GM12878 (cell line): ENCODE results near the gene DLG2. TPM values are rescaled to one million over a fixed set of nuclear protein-coding genes. Genes with fewer than 3 reads are reported as not detected.

Experiments
- ATAC-seq: fragments of 200-7000 bp; cut with Tn5 transposase; 3 replicates; pipeline ENCODE4 v1.9.1; 2020; ENCODE audit warnings: mild to moderate bottlenecking, moderate library complexity
- BruUV-seq: library from RNA; stranded (reverse); fragments of 400-500 nt; replicated peaks from 2 replicates; lab custom pipeline; 2021; lab: Mats Ljungman, UMichigan
- CTCF ChIA-PET: fragments of 300-600 bp; sonication (Branson Sonifier 250); formaldehyde crosslinking; extraction: SDS; loops from one replicate; lab custom pipeline; 2021; ENCODE audit warnings: inconsistent platforms; lab: Yijun Ruan, JAX
- POLR2A ChIA-PET: fragments of 350-600 bp; formaldehyde crosslinking; extraction: SDS; loops from one replicate; lab custom pipeline; 2021; ENCODE audit warnings: inconsistent platforms; lab: Charles Lee
- RAD21 ChIA-PET: fragments of 300-600 bp; sonication (Branson Sonifier 250); formaldehyde crosslinking; loops from one replicate; lab custom pipeline; 2023; ENCODE audit warnings: antibody characterized with exemption; ENCODE audit not compliant: unreplicated experiment; lab: Charles Lee
- SMC1A ChIA-PET: fragments of 300-600 bp; sonication (Branson Sonifier 250); formaldehyde crosslinking; loops from one replicate; lab custom pipeline; 2023; ENCODE audit not compliant: unreplicated experiment, uncharacterized antibody; lab: Charles Lee
- DNase-seq: peaks from one replicate; pipeline ENCODE4 v3.0.0-alpha.2; 2011; ENCODE audit warnings: low read depth, low spot score
- FAIRE-seq: peaks from 3 replicates; lab custom pipeline; 2011; peaks lifted over from hg19 to GRCh38; lab: Jason Lieb, UNC
- H2AFZ ChIP-seq: 2 replicates; pipeline ENCODE4 v1.6.0; 2011; ENCODE audit warnings: low read depth, low read length, control low read depth; ENCODE audit not compliant: control insufficient read depth
- H3K27ac ChIP-seq: 2 replicates; pipeline ENCODE4 v1.5.1; 2011; ENCODE audit warnings: control low read depth; ENCODE audit not compliant: control insufficient read depth, insufficient read depth
- H3K27me3 ChIP-seq, 2 experiments: replicated peaks in 1 of 2; 2 replicates each; pipeline versions ENCODE4 v1.6.0 to v1.6.1; 2011; ENCODE audit warnings: low read length in 1 of 2; ENCODE audit not compliant: control insufficient read depth in 2 of 2, insufficient read depth in 2 of 2
- H3K36me3 ChIP-seq, 2 experiments: 2 replicates each; pipeline ENCODE4 v1.5.1; 2011; ENCODE audit warnings: low read length in 1 of 2; ENCODE audit not compliant: control insufficient read depth in 2 of 2, insufficient read depth in 2 of 2
- H3K4me1 ChIP-seq: 2 replicates; pipeline ENCODE4 v1.6.1; 2011; ENCODE audit warnings: mild to moderate bottlenecking, low read length, moderate library complexity, mixed read lengths; ENCODE audit not compliant: control insufficient read depth, insufficient read depth
- H3K4me2 ChIP-seq: 2 replicates; pipeline ENCODE4 v1.6.0; 2011; ENCODE audit warnings: control low read depth; ENCODE audit not compliant: control insufficient read depth, insufficient read depth
- H3K4me3 ChIP-seq: fragments of 200-600 bp; sonication (generic); 2 replicates; pipeline ENCODE4 v1.5.1; 2016
- H3K79me2 ChIP-seq: 2 replicates; pipeline ENCODE4 v1.6.0; 2011; ENCODE audit warnings: low read length; ENCODE audit not compliant: control insufficient read depth, insufficient read depth
- H3K9ac ChIP-seq: 2 replicates; pipeline ENCODE4 v1.8.0; 2011; ENCODE audit warnings: low read length, control low read depth, mixed read lengths; ENCODE audit not compliant: control insufficient read depth, insufficient read depth
- H3K9me3 ChIP-seq: replicated peaks from 3 replicates; pipeline ENCODE4 v1.5.1; 2011; ENCODE audit warnings: mild to moderate bottlenecking, low read length; ENCODE audit not compliant: control insufficient read depth, insufficient read depth
- H4K20me1 ChIP-seq: 2 replicates; pipeline ENCODE4 v1.6.0; 2011; ENCODE audit not compliant: control insufficient read depth, insufficient read depth
- ASH2L ChIP-seq: fragments of 300-600, 200-600 bp; sonication (generic); IDR thresholded peaks from 2 replicates; pipeline ENCODE4 v1.6.1; 2017; ENCODE audit warnings: low read depth, mild to moderate bottlenecking, borderline replicate concordance
- BACH1 ChIP-seq: fragments of 450-650 bp; IDR thresholded peaks from 2 replicates; pipeline ENCODE4 v1.6.1; 2017; ENCODE audit warnings: mild to moderate bottlenecking, borderline replicate concordance
- BCL11A ChIP-seq: IDR thresholded peaks from 2 replicates; pipeline ENCODE4 v1.6.1; 2011; ENCODE audit warnings: low read depth, low read length
- CBX5 ChIP-seq: sonication (generic); IDR thresholded peaks from 2 replicates; pipeline ENCODE4 v1.6.1; 2016; ENCODE audit warnings: low read depth, moderate library complexity, mild to moderate bottlenecking, inconsistent platforms
- CHD1 ChIP-seq: IDR thresholded peaks from 2 replicates; pipeline ENCODE4 v1.6.1; 2012; ENCODE audit warnings: low read depth, low read length, improper control_type of control experiment
- CTCF ChIP-seq, 3 experiments: IDR thresholded peaks in 2 of 3; conservative IDR thresholded peaks in 1 of 3; 2 replicates each; pipeline ENCODE4 v1.5.1; 2011; ENCODE audit warnings: low read depth in 3 of 3, low read length in 3 of 3, mild to moderate bottlenecking in 3 of 3, control low read depth in 2 of 3, moderate library complexity in 2 of 3, inconsistent platforms in 1 of 3, mixed read lengths in 1 of 3; ENCODE audit not compliant: control insufficient read depth in 2 of 3, insufficient read depth in 1 of 3; ENCODE audit errors: extremely low read depth in 1 of 3
- EP300 ChIP-seq, 2 experiments: fragments of 150-350 bp in 1 of 2; IDR thresholded peaks; 2 replicates each; pipeline ENCODE4 v1.6.1; 2011 to 2012; ENCODE audit warnings: low read depth in 2 of 2, low read length in 2 of 2, borderline replicate concordance in 1 of 2, improper control_type of control experiment in 1 of 2, inconsistent platforms in 1 of 2; ENCODE audit not compliant: control insufficient read depth in 1 of 2
- ETV6 ChIP-seq, 2 experiments: fragments of 450-650 bp in 1 of 2; IDR thresholded peaks in 1 of 2; conservative IDR thresholded peaks in 1 of 2; 2 replicates each; pipeline ENCODE4 v1.6.1; 2014; ENCODE audit warnings: antibody characterized with exemption in 1 of 2, borderline replicate concordance in 1 of 2, low read depth in 1 of 2, mild to moderate bottlenecking in 1 of 2, moderate library complexity in 1 of 2
- GABPA ChIP-seq: IDR thresholded peaks from 2 replicates; pipeline ENCODE4 v1.6.1; 2014; ENCODE audit warnings: antibody characterized with exemption, low read depth, mild to moderate bottlenecking, inconsistent platforms
- IRF4 ChIP-seq: IDR thresholded peaks from 2 replicates; pipeline ENCODE4 v1.6.1; 2011; ENCODE audit warnings: low read depth, low read length
- KDM1A ChIP-seq: fragments of 200-600 bp; sonication (generic); IDR thresholded peaks from 2 replicates; pipeline ENCODE4 v1.6.1; 2016; ENCODE audit warnings: borderline replicate concordance
- MTA2 ChIP-seq: fragments of 450-650 bp; IDR thresholded peaks from 2 replicates; pipeline ENCODE4 v1.6.1; 2016; ENCODE audit warnings: low read depth, mild to moderate bottlenecking, moderate library complexity
- RAD21 ChIP-seq: IDR thresholded peaks from 2 replicates; pipeline ENCODE4 v1.6.1; 2011; ENCODE audit warnings: mild to moderate bottlenecking, low read depth, low read length, moderate library complexity; ENCODE audit not compliant: insufficient read depth
- RFX5 ChIP-seq: IDR thresholded peaks from 2 replicates; pipeline ENCODE4 v1.6.1; 2011; ENCODE audit warnings: low read depth, low read length, improper control_type of control experiment
- STAT3 ChIP-seq: IDR thresholded peaks from 2 replicates; pipeline ENCODE4 v1.6.1; 2011; ENCODE audit warnings: low read depth, low read length, improper control_type of control experiment
- USF2 ChIP-seq: IDR thresholded peaks from 2 replicates; pipeline ENCODE4 v1.6.1; 2011; ENCODE audit warnings: low read depth, low read length, improper control_type of control experiment, borderline replicate concordance
- YBX1 ChIP-seq: fragments of 450-650 bp; IDR thresholded peaks from 2 replicates; pipeline ENCODE4 v1.6.1; 2016; ENCODE audit warnings: antibody characterized with exemption
- ZNF24 ChIP-seq: fragments of 450-650 bp; IDR thresholded peaks from 2 replicates; pipeline ENCODE4 v1.6.1; 2017; ENCODE audit warnings: antibody characterized with exemption, mild to moderate bottlenecking
- WGBS: methylation state at CpG from one replicate; pipeline ENCODE4 v1.1.6; 2016; ENCODE audit warnings: low lambda C conversion rate; ENCODE audit not compliant: insufficient replicate concordance, insufficient coverage; ENCODE audit errors: missing lambda C conversion rate; 5-methylcytosine and 5-hydroxymethylcytosine counted together
- in situ Hi-C: fragments of 300-500 bp; cut with MboI; formaldehyde crosslinking; loops from 9 replicates; pipeline ENCODE4 v1.14.3; 2018; ENCODE audit warnings: mixed read lengths
- intact Hi-C: fragments of 100-400 bp; cut with micrococcal nuclease; formaldehyde crosslinking; loops from one replicate; pipeline ENCODE4 v1.14.2; 2022; ENCODE audit not compliant: unreplicated experiment
- polyA plus RNA-seq, 11 experiments: library from polyadenylated mRNA; depleted of rRNA in 4 of 11; unstranded in 6 of 11; stranded (reverse) in 5 of 11; fragments of >200 nt; fragmentation: Nextera tagmentation in 4 of 11; fragmentation: Illumina TruSeq in 1 of 11; extraction: Ambion mirVana in 4 of 11; extraction: Trizol in 1 of 11; gene quantifications; 1 replicate in 1 of 11; 2 replicates in 10 of 11; pipeline versions ENCODE4 v1.2.1 to v1.2.3, GENCODE V29; 2011 to 2016; ENCODE audit warnings: inconsistent platforms in 2 of 11, missing spikeins in 2 of 11, low read depth in 1 of 11
- total RNA-seq, 4 experiments: library from RNA; depleted of rRNA in 3 of 4; stranded (reverse); fragments of >200 nt in 3 of 4; fragmentation: Illumina TruSeq in 1 of 4; extraction: Trizol in 1 of 4; gene quantifications; 2 replicates each; pipeline versions ENCODE4 v1.2.1 to v1.2.3, GENCODE V29; 2013 to 2021
- TF ChIP-seq, protein P1 (sequence below): IDR thresholded peaks from 2 replicates; pipeline ENCODE4 v1.6.1; 2011; ENCODE audit warnings: mild to moderate bottlenecking, low read depth, low read length, moderate library complexity; ENCODE audit not compliant: insufficient replicate concordance

Gene DLG2
- total and polyA plus RNA-seq, 10 of the 15 experiments (the other 5 are each of a cell fraction or from before 2014, with no cell fraction given) = 0.09 to 0.98 (median 0.35) TPM

GRCh38 chr11:85089654-85090053 lies 537.5 kb downstream of the DLG2 start (continued):
- no peak for TF ChIP-seq USF2
- no peak for TF ChIP-seq BACH1
- TF ChIP-seq EP300 (IDR thresholded peaks at IDR 0.05; ENCODE audit: borderline replicate concordance in 1 of 2, control insufficient read depth in 1 of 2, low read depth in 2 of 2, low read length in 2 of 2) = no peak

- H3K36me3 ChIP-seq = no peaks in the 10 kb centered on the region
- no peak overlapping the region for H3K9ac ChIP-seq
- ChIA-PET SMC1A (interaction anchor here (1.7 to 2.1 kb wide), 2 partner anchors 11 to 21 kb away, joined by 6 read pairs; no protein-coding TSS in a partner anchor), RAD21 (no interaction called here), POLR2A (no interaction called here), CTCF (interaction anchor here (0.7 to 1.0 kb wide), 2 partner anchors 9 to 78 kb away, joined by 3 to 4 read pairs; no protein-coding TSS in a partner anchor)
- ATAC-seq = no peak
- no peaks in the 10 kb centered on the region for H3K9me3 ChIP-seq
- in situ Hi-C loops = no loop called here
- H3K27ac ChIP-seq = no peak overlapping the region
- BruUV-seq = no TSS peak
- DNase-seq = no peak
- H3K4me3 ChIP-seq = no peak overlapping the region
- no peaks in the 10 kb centered on the region for H3K79me2 ChIP-seq
- H3K27me3 ChIP-seq = no peaks in the 10 kb centered on the region
- 60% methylated on average over 3 of the region's 3 CpGs for WGBS
- intact Hi-C loops = no loop called here
- H3K4me1 ChIP-seq = no peaks in the 10 kb centered on the region
- FAIRE-seq = no peak
- no peak overlapping the region for H2AFZ ChIP-seq
- no peak overlapping the region for H3K4me2 ChIP-seq
- H4K20me1 ChIP-seq = no peaks in the 10 kb centered on the region
- TF ChIP-seq KDM1A = no peak
- TF ChIP-seq STAT3 = no peak
- no peak for TF ChIP-seq CTCF (IDR thresholded peaks at IDR 0.05 in 2 of 3, conservative IDR thresholded peaks at IDR 0.05 in 1 of 3; ENCODE audit: control insufficient read depth in 2 of 3, extremely low read depth in 1 of 3, insufficient read depth in 1 of 3, low read depth in 3 of 3, low read length in 3 of 3)
- TF ChIP-seq YBX1 = no peak
- TF ChIP-seq CBX5 = no peak
- no peak for TF ChIP-seq ASH2L
- no peak for TF ChIP-seq RAD21
- TF ChIP-seq IRF4 = no peak
- no peak for TF ChIP-seq MTA2
- no peak for TF ChIP-seq BCL11A
- no peak for TF ChIP-seq GABPA
- no peak for TF ChIP-seq CHD1
- TF ChIP-seq RFX5 = no peak
- no peak for TF ChIP-seq ETV6 (conservative IDR thresholded peaks at IDR 0.05 in 1 of 2, IDR thresholded peaks at IDR 0.05 in 1 of 2; ENCODE audit: borderline replicate concordance in 1 of 2, low read depth in 1 of 2)
- TF ChIP-seq, protein P1, sequence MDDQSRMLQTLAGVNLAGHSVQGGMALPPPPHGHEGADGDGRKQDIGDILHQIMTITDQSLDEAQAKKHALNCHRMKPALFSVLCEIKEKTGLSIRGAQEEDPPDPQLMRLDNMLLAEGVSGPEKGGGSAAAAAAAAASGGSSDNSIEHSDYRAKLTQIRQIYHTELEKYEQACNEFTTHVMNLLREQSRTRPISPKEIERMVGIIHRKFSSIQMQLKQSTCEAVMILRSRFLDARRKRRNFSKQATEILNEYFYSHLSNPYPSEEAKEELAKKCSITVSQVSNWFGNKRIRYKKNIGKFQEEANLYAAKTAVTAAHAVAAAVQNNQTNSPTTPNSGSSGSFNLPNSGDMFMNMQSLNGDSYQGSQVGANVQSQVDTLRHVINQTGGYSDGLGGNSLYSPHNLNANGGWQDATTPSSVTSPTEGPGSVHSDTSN = no peak
- TF ChIP-seq ZNF24 = no peak
These were observed 538.9 kb downstream of the DLG2 start for GRCh38 chr11:85088286-85088685.
